ENCODE data around the gene LATS1. TPM values are rescaled to one million over a fixed set of nuclear protein-coding genes. Genes with fewer than 3 reads are reported as not detected.
A peak's percentile ranks its signal among the peaks of the same experiment; 100 is the strongest.
"Not testable (repeated sequence)": the region's sequence is repeated elsewhere in the genome, so short reads cannot be mapped to it uniquely, and the experiment has no call there.

LATS1 gene
- total RNA-seq, 1 donor from 2014 or later = 5.5 TPM

DNA sequence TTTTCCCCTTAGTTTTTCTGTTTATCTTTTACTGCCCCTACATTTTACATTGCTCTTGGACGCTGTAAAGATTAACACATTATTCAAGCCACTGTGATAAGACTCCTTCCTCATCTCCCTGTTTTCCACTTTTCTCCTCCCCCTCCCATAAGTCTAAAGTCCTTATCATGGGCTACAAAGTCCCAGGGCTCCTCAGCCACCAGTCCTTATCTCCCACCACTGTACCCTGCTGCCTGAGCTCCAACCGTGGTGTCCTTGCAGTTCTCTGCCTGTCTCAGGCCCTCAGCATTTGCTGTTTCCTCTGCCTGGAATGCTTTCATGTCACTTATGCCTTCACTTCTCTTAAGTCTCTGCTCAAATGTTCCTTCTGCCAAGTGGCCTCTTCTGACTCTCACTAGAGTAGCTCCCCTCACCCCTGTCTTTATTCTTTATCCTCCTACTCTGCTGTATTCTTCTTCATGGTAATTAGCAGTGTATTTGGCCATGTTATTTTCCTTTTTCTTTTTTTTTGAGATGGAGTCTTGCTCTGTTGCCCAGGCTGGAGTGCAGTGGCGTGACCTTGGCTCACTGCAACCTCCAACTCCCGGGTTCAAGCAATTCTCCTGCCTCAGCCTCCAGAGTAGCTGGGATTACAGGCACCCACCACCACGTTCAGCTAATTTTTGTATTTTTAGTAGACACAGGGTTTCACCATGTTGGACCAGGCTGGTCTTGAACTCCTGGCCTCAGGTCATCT lies 10.8 kb upstream of the LATS1 start:
- no peak for DNase-seq (ENCODE audit: low read depth in 2 of 2)

DNA sequence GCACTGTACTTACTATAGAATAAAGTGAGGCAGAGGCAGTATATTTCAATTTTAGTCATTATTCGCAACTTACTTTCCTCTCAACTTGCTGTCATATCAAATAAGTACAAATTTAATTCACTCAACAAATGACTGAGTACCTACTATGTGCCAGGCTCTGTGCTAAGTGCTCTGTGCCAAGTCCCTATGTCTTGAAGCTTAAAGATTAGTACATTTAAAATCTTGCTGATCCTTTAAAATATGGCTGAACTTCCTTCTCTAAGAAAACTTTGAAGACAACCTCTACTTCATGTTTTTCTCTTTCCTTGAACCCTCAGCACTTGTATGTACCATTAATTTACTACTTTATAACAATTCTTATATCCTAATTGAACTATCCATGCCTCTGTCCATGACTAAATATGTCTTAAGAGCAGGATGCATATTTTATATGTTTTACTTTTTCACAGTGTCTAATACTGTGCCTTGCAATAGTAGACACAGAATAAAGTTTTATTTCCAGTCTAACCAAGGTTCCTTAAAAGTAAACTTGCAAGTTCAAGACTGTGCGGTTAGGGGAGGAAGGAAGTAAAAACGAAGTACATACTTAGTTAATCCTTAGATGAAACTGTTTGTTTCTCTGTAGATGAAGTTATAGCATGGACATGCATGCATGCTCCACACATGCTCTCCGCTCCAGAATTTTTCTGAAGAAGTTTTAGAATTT lies 10.0 kb upstream of the LATS1 start:
- DNase-seq (ENCODE audit: low read depth in 2 of 2) = no peak

DNA sequence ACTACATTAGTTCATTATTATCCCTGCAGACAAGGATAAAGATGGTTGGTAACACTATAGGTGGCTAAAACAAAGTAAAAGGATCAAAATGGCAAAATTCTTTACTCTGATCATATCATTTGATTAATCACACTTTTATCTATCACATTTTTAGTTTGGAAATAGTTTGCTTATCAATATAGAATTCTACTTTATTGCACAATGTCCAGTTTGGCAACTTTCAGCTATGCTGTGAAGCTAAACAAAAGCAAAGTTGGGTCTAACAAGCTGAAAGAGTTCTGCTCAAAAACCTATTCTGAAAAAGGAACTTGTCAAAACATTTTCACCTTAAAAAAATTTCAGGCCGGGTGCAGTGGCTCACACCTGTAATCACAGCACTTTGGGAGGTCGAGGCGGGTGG lies 7.9 kb upstream of the LATS1 start:
- DNase-seq (ENCODE audit: low read depth in 2 of 2) = no peak

DNA sequence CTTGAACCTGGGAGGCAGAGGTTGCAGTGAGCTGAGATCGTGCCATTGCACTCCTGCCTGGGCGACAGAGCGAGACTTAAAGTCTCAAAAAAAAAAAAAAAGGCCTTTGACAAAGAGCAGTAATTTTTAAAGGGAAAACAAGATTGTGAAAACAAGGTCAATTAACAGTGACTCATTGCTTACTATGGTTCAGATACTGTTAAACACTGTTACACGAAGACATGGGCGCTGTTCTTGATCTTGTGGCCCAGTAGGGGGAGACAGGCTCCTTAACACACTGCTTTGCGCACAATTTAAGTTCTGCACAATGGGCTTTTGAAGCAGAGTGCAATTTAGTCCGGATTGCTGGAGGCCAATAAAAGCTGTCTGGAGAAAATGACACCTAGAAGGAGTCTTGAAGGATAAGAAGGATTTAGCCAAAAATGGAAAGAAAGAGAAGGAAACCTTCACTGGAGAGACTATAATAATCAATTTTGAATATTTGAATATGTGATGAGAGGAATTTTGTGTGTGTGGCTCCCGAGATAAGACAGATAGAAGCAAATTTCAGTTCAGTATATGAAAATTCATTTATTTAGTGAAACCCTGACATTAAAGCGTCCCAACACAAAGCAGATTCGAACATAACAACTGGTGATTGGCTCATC lies 6.0 kb upstream of the LATS1 start:
- DNase-seq (ENCODE audit: low read depth in 2 of 2) = peak; percentile 55 to 81

DNA sequence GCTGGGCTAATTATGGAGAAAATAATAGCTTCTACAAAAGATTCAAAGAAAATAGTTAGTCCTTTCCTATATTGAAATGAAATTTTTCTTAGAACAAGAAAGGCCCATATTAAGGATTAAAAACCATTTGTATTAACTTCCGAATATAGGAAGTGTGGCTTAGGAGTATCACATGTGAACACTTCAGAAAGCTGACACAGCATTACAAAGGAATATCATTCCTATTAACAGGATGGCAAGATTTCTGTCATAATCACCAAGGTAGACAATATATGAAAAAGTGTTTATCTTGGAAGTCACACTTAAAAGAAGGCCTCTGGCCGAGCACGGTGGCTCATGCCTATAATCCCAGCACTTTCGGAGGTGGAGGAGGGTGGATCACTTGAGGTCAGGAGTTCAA lies 5.4 kb upstream of the LATS1 start:
- no peak for DNase-seq (ENCODE audit: low read depth in 2 of 2)

DNA sequence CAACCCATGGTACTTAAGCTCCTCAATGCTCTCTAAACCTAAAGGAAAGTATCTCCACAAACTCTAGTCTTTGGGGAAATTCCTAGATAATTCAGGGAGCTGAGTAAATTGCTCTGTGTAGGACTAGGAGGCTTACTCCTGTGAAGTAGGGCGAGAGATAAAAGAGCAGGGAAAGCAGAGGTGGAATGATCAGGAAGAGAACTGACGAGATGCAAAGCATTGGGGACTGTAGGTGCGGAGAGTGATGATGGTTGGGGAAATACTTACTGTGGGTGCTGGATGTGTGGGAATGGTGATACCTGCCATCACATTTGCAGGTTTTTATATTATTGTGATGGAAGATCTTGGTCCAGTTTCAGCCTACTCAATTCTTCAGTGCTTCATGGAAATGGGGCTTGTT lies 1.6 kb upstream of the LATS1 start:
- DNase-seq (ENCODE audit: low read depth in 2 of 2) = no peak

DNA sequence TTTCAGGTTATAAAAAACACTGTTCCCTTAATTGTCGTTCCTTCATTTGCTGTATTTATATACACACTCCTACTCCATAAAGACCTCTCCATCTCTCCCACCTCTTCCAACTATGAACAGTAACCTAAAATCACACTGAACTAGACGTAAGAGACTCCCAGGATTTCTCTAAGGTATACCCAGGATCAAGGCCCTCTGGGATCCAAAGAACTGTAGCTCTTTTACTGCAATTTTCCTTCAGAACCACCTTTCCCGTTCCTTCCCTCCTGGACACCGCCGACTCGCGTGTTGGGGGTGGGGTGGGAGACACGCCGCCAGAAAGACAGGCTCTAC lies 680 bp downstream of the LATS1 start:
- no peak for DNase-seq (ENCODE audit: low read depth in 2 of 2)

DNA sequence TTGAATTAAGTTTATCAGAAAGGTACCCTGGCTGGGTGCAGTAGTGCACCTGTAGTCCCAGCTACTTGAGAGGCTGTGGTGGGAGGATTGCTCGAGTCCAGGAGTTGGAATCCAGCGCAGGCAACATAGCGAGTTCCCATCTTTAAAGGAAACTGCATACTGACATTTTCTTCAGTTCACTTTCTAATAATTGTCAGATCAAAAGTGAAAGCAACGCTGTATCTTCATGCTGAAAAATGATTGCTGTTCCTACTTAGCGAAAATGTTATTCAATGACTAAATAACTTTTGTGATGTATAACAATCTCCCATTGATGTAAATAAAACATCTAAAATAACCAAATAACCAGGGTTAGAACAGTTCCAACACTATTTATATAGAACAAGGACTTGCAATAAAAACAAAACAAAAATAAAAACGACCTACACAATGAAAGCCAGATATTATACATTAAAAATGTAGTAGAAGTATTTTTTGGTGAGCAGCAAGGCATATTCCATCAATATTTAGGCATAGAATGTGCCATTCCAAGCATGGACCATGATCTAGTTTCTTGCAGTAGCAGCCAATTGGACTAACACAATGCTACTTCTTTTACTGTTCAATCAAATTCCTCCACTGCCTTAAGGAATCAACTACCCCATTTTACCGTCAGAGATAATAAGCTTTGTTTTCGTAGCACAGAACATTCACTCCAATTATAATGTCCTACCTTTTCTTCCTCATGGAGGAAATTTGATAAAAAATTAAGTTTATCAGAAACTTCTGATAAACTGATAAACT lies 1.5 kb downstream of the LATS1 start:
- DNase-seq (ENCODE audit: low read depth in 2 of 2) = peak in 1 of 2 donors; percentile 40

DNA sequence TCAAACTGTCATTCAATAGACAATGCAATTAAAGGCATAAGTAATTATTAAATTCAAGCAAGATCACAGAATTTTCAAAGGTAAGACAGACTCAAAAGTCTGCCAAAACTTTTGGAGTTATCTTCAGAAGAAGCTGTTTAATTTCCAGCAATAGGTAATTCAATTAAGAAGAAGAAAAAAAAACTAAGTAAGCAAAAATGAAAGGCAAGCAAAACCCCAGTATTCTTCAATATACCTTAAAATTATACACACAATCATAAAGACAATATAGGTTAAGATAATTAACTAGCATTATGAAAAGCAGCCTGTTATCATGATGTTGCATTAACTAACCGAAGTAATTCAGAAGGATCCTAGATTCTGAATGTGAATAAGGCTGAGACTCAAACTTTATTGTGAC lies 3.5 kb downstream of the LATS1 start:
- DNase-seq (ENCODE audit: low read depth in 2 of 2) = no peak

DNA sequence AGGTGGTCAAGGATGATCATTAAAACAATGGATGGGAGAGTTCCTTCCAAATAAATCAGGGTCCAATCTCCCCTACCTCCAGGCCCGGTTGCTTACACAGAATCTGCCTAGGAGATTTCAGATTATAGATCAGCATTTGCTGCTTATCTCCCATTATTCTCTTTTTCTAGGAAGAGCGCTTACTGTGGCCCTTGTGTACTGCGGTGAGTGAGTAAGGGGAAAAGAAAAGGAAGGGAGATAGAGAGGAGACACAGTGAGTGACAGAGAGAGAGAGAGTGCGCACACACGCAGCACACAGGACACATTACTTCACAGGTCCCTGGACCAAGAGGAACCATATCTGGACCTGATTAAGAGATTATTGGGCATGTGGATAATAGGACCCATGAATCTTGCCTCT lies 6.2 kb downstream of the LATS1 start:
- DNase-seq (ENCODE audit: low read depth in 2 of 2) = no peak

DNA sequence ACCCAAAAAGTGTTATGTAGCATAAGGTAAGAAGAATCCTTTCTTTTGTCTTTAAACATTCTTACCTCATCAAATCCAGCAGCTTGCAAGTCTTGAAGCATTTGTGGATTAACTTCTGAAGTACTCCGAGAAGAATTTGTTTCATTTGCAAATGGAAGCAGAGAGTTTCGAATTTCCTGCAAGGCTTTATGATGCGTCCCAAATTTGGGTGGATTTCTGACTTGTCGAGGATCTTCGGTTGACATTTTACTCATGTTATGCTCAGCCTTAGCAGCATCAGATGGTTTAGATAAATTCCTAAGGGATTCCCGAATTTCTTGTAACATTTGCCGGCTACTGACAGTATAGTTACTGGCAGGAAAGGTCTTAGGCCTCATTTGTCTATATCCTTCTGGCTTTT lies 16.2 kb downstream of the LATS1 start:
- no peak for DNase-seq (ENCODE audit: low read depth in 2 of 2)

DNA sequence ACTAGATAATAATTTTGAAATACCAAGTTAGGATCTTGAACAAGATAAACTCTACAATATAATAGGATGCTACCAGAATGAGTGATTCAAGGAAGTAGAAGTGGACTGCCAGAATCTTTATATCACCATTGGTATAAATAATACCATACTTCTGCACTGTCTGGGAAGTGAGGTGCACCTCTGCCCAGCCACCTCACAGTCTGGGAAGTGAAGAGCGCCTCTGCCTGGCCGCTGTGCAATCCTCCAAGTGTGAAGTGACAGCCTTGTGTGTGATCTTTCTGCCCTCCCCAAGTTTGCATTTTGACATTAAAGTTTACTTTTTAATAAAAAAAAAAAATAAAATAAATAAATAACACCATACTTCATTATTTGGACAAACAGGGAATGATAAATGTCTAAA lies 18.8 kb downstream of the LATS1 start:
- no peak for DNase-seq (ENCODE audit: low read depth in 2 of 2)

DNA sequence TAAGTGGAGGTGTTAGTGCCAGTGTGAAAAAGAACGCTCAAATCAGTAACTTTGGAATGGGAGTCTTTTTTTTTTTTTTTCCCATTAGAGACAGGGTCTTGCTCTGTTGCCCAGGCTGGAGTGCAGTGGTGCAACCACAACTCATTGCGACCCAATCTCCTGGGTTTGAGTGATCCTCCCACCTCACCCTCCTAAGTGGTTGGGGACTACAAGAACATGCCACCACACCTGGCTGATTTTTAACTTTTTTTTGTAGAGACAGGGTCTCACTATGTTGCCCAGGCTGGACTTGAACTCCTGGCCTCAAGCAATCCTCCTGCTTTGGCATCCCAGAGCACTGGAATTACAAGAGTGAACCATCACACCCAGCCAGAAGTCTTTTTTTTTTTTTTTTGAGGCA lies 19.7 kb downstream of the LATS1 start:
- DNase-seq (ENCODE audit: low read depth in 2 of 2) = no peak

DNA sequence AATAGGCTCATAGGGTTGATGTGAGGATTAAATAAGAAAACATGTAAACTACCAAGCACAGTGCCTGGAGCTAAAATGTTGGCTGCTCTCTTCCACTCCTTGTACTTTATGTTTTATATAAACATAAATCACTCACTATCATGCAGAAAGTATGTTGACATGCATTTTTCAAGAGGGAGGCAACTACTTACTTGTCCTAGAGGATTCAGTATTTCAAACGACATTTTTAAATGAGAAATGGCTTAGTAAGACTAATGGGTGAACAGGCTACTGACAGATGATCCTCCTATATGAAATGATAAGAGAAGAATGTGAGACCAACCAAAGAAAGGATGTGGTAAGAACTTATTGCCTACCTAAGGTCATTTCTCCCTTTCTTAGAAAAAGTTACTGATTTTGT lies 21.0 kb downstream of the LATS1 start:
- DNase-seq (ENCODE audit: low read depth in 2 of 2) = no peak

DNA sequence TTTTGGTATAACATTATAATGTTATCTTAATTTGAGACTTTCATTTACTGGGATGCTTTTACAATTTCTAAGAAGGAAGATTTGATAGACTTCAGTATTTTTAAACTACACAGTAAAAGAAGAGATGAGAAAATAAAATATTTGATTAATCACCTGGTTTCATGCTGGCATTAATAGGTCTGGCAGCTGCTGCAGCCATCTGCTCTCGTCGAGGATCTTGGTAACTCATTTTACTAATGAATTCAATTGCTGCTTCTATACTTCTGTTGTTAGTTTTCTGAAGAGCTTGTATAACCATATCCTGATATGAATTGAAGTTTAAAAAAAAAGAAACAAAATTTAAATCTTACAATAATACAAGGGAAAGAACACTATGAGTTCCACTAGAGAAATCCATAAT lies 23.0 kb downstream of the LATS1 start:
- no peak for DNase-seq (ENCODE audit: low read depth in 2 of 2)

DNA sequence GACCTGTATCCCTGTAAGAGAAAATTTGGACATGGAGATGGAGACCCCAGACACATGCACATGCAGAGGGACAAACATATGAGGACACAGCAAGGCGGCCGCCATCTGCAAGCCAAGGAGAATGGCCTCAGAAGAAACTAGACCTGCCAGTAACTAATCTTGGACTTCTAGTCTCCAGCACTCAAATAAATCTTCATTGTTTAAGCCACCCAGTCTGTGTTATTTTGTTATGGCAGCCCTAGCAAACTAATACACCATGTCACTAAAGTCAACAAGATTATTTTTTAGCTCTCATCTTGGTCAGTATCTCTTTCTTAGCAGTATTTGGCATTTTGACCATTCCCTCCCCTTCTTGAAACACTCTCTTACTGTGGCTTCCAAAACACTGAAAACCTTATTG lies 26.7 kb downstream of the LATS1 start:
- no peak for DNase-seq (ENCODE audit: low read depth in 2 of 2)

DNA sequence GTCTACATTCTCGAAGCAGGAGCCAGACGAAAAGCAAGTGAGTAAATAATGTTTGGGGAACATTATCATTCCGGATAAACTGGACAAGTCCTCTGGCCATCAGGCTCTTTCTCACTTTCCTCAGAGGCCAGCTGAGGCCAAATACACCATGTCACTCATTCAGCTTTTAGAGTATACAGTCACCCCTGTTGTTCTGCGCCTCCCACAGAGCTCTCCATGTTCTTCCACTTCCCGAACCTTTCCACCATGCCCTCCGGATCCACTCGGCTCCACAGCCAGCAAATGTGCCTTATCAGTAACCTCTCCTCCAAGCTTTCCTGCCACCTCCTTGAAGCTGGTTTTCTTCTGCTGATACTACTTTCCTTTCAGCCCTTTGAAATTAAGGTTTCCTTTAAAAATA lies 31.7 kb downstream of the LATS1 start:
- no peak for DNase-seq (ENCODE audit: low read depth in 2 of 2)

DNA sequence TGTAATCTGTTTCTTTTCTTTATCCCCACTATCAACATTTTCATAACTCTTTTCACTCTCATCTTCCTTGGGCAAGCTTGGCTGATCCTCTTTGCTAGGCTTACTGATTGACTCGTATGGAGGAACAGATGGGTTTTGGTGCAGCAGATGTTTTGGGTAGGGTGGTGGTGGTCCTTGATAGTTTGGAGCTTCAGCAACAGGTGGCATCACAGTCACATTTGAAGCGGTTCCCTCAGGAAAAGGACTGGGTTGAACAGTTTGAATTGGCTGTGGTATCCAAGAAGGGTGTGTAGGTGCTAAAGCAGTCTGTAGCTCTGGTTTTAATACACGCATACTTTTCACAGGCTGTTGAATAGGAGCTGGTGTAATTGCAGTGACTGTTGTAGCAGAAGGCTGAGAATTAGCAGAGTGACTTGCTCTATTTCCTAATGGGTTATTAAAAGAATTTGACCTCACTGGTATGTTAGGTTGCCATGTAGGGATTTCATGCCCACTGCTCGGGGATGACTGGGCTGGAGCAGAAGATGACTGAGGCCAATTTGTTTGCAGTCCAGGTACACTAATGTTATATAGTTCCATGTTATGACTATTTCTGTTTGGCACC lies 34.5 kb downstream of the LATS1 start:
- no peak for DNase-seq (ENCODE audit: low read depth in 2 of 2)

DNA sequence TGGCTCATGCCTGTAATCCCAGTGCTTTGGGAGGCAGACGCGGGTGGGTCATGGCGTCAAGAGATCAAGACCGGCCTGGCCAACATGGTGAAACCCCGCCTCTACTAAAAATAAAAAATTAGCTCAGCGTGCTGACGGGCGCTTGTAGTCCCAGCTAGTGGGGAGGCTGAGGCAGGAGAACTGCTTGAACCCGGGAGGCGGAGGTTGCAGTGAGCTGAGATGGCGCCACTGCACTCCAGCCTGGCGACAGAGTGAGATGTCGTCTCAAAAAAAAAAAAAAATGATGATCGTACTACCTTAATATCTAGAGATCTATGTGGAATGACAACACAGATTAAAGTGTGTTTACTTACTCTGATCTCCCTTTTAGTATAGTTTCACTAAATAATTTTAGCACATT lies 36.1 kb downstream of the LATS1 start:
- DNase-seq (ENCODE audit: low read depth in 2 of 2) = not testable (repeated sequence)

DNA sequence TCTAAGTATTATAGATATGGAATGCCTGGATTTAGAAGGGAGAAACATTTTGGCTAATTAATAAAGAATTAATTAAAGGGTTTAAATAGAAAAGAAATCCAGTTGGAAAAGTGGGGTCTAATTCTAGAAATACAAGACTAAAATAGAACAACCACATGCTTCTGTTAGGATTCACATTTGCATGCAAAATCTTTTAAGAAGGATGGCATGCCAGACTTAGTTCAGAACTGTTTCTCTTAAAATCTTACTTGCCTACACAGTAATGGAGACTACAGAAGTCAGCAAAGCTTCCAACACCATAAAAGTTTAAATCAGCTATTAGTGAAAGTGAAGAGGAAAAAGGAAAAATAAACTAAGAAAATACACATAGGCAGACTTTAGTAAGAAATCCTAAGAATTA lies 36.7 kb downstream of the LATS1 start:
- no peak for DNase-seq (ENCODE audit: low read depth in 2 of 2)

DNA sequence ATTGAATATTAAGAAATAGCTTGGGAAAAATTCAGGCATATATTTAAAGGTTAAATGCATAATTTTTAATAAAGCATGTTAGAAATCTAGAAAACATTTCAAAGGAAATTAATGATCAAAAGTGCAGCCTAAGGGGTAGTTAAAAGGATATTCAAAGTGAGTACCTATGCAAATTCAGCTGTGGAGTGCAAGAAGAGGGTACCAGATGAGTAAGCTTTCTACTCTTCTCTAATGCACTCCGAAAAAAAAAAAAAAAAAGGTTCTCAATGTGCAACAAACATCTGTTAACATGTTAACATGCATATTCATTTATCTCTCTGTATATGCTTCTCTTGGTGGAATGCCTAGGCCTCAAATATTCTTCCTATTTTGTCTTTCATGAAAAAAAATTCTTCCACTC lies 37.4 kb downstream of the LATS1 start:
- DNase-seq (ENCODE audit: low read depth in 2 of 2) = no peak

DNA sequence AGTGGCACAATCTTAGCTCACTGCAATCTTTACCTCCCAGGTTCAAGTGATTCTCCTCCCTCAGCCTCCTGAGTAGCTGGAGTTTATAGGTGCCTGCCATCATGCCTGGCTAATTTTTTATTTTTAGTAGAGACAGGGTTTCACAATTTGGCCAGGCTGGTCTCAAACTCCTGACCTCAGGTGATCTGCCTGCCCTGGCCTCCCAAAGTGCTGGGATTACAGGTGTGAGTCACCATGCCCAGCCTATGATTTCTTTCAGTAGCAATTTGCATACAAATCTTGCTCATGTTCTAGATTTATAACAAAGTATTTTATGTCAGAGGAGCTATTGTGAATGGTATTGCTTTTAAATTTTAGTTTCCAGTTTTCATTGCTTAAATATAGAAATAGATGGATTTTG lies 45.6 kb downstream of the LATS1 start:
- DNase-seq (ENCODE audit: low read depth in 2 of 2) = not testable (repeated sequence)
